Measurements from ENCODE around the gene INTS14. TPM values are rescaled to one million over a fixed set of nuclear protein-coding genes. Genes with fewer than 3 reads are reported as not detected.
"Not testable (repeated sequence)": the region's sequence is repeated elsewhere in the genome, so short reads cannot be mapped to it uniquely, and the experiment has no call there.

Gene INTS14
- total and polyA plus RNA-seq, 12 donors = 16.4 to 64.6 (median 34.4) TPM

DNA sequence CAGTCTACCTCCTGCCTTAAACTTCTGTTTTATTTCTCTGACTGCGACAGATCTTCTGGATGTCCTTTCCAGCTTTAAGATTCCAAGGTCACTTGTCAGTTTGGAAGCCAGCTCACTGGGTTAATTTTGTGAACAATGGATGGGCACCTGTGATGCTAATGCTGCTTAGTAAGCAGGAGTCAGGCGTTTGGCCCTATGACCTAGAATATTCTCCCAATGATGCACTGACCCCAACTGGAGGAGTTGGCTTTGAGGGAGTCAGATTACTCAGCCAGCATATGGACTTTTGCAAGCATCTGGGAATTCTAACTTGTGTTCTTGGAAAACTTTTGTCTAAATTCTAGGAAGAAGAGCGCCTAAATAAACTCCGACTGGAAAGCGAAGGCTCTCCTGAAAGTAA lies 52.6 kb downstream of the INTS14 start:
- DNase-seq = peak in 1 of 7 donors; percentile 19

DNA sequence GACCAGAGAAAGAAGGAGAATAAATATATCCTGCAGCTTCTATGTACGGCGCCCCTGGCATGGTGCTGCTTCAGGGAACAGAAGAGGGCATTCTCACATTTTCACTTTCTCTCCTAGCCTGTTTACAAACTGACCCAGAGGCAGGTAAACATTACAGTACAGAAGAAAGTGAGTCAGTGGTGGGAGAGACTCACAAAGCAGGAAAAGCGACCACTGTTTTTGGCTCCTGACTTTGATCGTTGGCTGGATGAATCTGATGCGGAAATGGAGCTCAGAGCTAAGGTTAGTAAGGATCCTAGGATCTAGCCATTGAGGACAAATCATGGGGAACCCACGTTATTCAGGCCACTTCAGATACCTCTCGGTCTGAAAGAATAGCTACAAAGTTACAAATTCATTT lies 54.3 kb downstream of the INTS14 start:
- Histone ChIP-seq H3K27ac (no peak overlapping the region), H3K4me3 (no peak overlapping the region), H3K27me3 (no peaks in the 10 kb centered on the region), H3K9me3 (replicated peaks in 1 of 3) (no peaks in the 10 kb centered on the region), H3K36me3 (replicated peaks in 1 of 2) (peaks cover 0 to 17% of the 10 kb centered on the region in 2 donors), H3K4me1 (replicated peaks in 1 of 2) (no peaks in the 10 kb centered on the region)
- WGBS, 4 donors = 95 to 97% (median 96%) methylated on average over 7 of the region's 7 CpGs
- intact Hi-C loops (cut with DNase I) = no loop called here
- no peak for DNase-seq
- TF ChIP-seq POLR2A (IDR thresholded peaks at IDR 0.05) = no peak
- TF ChIP-seq, protein P1, sequence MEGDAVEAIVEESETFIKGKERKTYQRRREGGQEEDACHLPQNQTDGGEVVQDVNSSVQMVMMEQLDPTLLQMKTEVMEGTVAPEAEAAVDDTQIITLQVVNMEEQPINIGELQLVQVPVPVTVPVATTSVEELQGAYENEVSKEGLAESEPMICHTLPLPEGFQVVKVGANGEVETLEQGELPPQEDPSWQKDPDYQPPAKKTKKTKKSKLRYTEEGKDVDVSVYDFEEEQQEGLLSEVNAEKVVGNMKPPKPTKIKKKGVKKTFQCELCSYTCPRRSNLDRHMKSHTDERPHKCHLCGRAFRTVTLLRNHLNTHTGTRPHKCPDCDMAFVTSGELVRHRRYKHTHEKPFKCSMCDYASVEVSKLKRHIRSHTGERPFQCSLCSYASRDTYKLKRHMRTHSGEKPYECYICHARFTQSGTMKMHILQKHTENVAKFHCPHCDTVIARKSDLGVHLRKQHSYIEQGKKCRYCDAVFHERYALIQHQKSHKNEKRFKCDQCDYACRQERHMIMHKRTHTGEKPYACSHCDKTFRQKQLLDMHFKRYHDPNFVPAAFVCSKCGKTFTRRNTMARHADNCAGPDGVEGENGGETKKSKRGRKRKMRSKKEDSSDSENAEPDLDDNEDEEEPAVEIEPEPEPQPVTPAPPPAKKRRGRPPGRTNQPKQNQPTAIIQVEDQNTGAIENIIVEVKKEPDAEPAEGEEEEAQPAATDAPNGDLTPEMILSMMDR (IDR thresholded peaks at IDR 0.05) = no peak

More for the DNA sequence above, 52.6 kb downstream of the INTS14 start:
- H3K27ac ChIP-seq = peak overlapping the region in 1 of 5 donors; percentile 19
- H3K4me3 ChIP-seq = no peak overlapping the region
- TF ChIP-seq POLR2A (IDR thresholded peaks at IDR 0.05) = no peak
- TF ChIP-seq, protein P1 (IDR thresholded peaks at IDR 0.05) = no peak
- H3K9me3 ChIP-seq (replicated peaks in 1 of 3) = no peaks in the 10 kb centered on the region
- no peaks in the 10 kb centered on the region for H3K4me1 ChIP-seq (replicated peaks in 1 of 2)
- 74 to 84% (median 78%) methylated on average over 5 of the region's 5 CpGs for WGBS, 4 donors
- intact Hi-C loops (cut with DNase I) = no loop called here
- H3K36me3 ChIP-seq (replicated peaks in 1 of 2) = peaks cover 0 to 24% of the 10 kb centered on the region in 2 donors
- no peaks in the 10 kb centered on the region for H3K27me3 ChIP-seq

DNA sequence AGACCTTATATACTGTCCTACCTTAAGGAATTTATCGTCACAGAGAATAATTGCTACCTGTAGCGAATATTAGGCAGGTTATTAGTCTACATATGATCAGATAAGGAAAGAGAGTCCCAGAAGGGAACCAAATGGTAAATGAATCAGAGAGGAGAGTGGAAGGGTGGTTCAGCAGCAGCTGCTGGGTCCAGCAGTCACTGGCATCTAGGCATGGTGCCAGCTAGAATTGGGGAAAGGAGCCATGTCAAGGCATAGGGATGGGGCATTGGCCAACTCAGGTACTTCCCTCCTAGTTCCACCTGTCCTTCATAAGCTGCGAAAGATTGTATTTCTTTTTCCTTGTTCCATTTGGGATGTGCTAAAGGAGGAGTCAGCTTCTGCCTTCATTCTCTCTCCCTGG lies 57.2 kb downstream of the INTS14 start:
- TF ChIP-seq, protein P1 (IDR thresholded peaks at IDR 0.05) = no peak
- TF ChIP-seq POLR2A (IDR thresholded peaks at IDR 0.05) = no peak
- Histone ChIP-seq H3K36me3 (replicated peaks in 1 of 2) (peaks cover 0 to 9% of the 10 kb centered on the region in 2 donors), H3K4me3 (no peak overlapping the region), H3K4me1 (replicated peaks in 1 of 2) (peaks cover 3 to 14% of the 10 kb centered on the region in 2 donors), H3K9me3 (replicated peaks in 1 of 3) (no peaks in the 10 kb centered on the region), H3K27me3 (no peaks in the 10 kb centered on the region), H3K27ac (no peak overlapping the region)
- intact Hi-C loops (cut with DNase I) = no loop called here
- WGBS, 4 donors = 94 to 99% (median 97%) methylated on average over 3 of the region's 3 CpGs
- DNase-seq = no peak

DNA sequence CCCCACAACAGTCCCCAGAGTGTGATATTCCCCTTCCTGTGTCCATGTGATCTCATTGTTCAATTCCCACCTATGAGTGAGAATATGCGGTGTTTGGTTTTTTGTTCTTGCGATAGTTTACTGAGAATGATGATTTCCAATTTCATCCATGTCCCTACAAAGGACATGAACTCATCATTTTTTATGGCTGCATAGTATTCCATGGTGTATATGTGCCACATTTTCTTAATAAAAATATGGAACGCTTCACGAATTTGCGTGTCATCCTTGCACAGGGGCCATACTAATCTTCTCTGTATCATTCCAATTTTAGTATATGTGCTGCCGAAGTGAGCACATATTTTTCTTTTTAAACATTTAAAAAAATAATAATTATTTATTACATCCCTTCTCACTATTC lies 58.1 kb downstream of the INTS14 start:
- H3K27ac ChIP-seq; H3K4me3 ChIP-seq; DNase-seq; H3K36me3 ChIP-seq (replicated peaks in 1 of 2); H3K27me3 ChIP-seq; H3K9me3 ChIP-seq (replicated peaks in 1 of 3); intact Hi-C loops (cut with DNase I): not testable (repeated sequence)
- WGBS, 4 donors = 95 to 98% (median 97%) methylated on average over 4 to 5 of the region's 6 CpGs
- H3K4me1 ChIP-seq (replicated peaks in 1 of 2) = peaks cover 3 to 14% of the 10 kb centered on the region in 2 donors

DNA sequence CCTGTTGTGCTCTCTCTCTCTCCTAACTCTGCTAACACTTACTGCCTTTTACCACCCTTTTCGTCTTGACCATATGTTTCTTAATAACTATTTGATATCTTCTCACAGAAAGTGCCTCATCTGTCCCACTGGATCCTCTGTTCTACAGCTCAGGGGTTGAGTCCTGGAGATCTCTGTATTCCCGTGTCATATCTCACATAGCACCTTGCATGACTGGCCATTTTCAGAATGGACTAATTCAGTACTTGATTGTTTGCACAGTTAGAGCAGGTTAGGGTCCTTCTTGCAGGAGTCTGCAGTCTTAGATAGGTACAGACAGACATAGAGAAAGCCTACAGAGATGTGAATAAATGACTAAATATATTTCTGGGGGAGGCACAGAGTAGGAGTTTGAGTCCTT lies 59.7 kb downstream of the INTS14 start:
- no peaks in the 10 kb centered on the region for H3K9me3 ChIP-seq (replicated peaks in 1 of 3)
- TF ChIP-seq, protein P1 (IDR thresholded peaks at IDR 0.05) = no peak
- no peak for TF ChIP-seq POLR2A (IDR thresholded peaks at IDR 0.05)
- WGBS, 4 donors = 73 to 85% (median 74%) methylated on average over 2 of the region's 2 CpGs
- no peak overlapping the region for H3K4me3 ChIP-seq
- intact Hi-C loops (cut with DNase I) = no loop called here
- H3K4me1 ChIP-seq (replicated peaks in 1 of 2) = peaks cover 3 to 20% of the 10 kb centered on the region in 2 donors
- no peaks in the 10 kb centered on the region for H3K36me3 ChIP-seq (replicated peaks in 1 of 2)
- no peaks in the 10 kb centered on the region for H3K27me3 ChIP-seq
- no peak overlapping the region for H3K27ac ChIP-seq
- DNase-seq = no peak
